Measurements from ENCODE around the gene PRKAR1B. TPM values are rescaled to one million over a fixed set of nuclear protein-coding genes. Genes with fewer than 3 reads are reported as not detected.
"Not testable (repeated sequence)": the region's sequence is repeated elsewhere in the genome, so short reads cannot be mapped to it uniquely, and the experiment has no call there.

The PRKAR1B gene
- total and polyA plus RNA-seq, 7 donors: 1.4 to 4.6 (median 1.9) TPM

DNA sequence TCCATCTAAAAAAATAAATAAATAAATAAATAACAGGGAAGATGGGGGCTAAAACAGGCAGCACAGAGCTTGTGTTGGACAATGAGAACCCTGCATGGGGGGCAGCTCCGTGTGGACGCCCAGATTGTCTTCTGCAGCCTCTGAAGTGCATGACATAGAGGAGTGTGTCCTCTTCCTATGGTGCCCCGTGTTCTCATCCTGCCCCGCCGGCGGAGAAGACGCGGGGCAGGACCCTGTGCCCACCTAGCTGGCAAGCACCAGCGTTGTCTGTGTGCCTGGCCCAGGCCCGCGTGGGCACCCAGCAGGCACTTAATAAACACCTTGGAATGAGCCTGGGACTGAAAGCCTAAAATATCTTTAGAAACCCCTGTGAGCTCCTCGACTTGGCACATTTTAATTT is 89.3 kb downstream of the PRKAR1B start:
- Histone ChIP-seq H3K4me1 (no peaks in the 10 kb centered on the region), H3K9me3 (no peaks in the 10 kb centered on the region), H3K27ac (no peak overlapping the region), H3K27me3 (ENCODE audit: insufficient read depth in 3 of 3, low read length in 2 of 3) (no peaks in the 10 kb centered on the region), H3K4me3 (no peak overlapping the region), H3K36me3 (ENCODE audit: insufficient read depth in 1 of 2, low read depth in 1 of 2) (no peaks in the 10 kb centered on the region)
- TF ChIP-seq, protein P1, sequence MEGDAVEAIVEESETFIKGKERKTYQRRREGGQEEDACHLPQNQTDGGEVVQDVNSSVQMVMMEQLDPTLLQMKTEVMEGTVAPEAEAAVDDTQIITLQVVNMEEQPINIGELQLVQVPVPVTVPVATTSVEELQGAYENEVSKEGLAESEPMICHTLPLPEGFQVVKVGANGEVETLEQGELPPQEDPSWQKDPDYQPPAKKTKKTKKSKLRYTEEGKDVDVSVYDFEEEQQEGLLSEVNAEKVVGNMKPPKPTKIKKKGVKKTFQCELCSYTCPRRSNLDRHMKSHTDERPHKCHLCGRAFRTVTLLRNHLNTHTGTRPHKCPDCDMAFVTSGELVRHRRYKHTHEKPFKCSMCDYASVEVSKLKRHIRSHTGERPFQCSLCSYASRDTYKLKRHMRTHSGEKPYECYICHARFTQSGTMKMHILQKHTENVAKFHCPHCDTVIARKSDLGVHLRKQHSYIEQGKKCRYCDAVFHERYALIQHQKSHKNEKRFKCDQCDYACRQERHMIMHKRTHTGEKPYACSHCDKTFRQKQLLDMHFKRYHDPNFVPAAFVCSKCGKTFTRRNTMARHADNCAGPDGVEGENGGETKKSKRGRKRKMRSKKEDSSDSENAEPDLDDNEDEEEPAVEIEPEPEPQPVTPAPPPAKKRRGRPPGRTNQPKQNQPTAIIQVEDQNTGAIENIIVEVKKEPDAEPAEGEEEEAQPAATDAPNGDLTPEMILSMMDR (IDR thresholded peaks at IDR 0.05): no peak
- ATAC-seq (no peak), DNase-seq (no peak)
- intact Hi-C loops (cut with DNase I): loop anchor here (2.0 to 5.0 kb wide), 2 partner anchors 313 to 316 kb away; no protein-coding TSS in a partner anchor
- 90 to 93% (median 93%) methylated on average over 12 of the region's 12 CpGs for WGBS, 3 donors

GRCh38 chr7:636396-636795 is 90.7 kb downstream of the PRKAR1B start:
- Histone ChIP-seq H3K4me3 (no peak overlapping the region), H3K9me3 (no peaks in the 10 kb centered on the region), H3K27me3 (ENCODE audit: insufficient read depth in 3 of 3, low read length in 2 of 3) (no peaks in the 10 kb centered on the region), H3K36me3 (ENCODE audit: insufficient read depth in 1 of 2, low read depth in 1 of 2) (no peaks in the 10 kb centered on the region), H3K4me1 (no peaks in the 10 kb centered on the region), H3K27ac (no peak overlapping the region)
- DNase-seq: no peak
- TF ChIP-seq, protein P1 (IDR thresholded peaks at IDR 0.05): peak; percentile 54
- WGBS, 3 donors: 83 to 88% (median 85%) methylated on average over 17 of the region's 17 CpGs
- intact Hi-C loops (cut with DNase I): loop anchor here (2.0 to 5.0 kb wide), 2 partner anchors 312 to 314 kb away; no protein-coding TSS in a partner anchor
- peak in 2 of 4 donors; percentile 52 to 68 for ATAC-seq

- H3K27ac ChIP-seq; H3K36me3 ChIP-seq (ENCODE audit: insufficient read depth in 1 of 2, low read depth in 1 of 2); H3K9me3 ChIP-seq; ATAC-seq; DNase-seq; H3K4me3 ChIP-seq; H3K4me1 ChIP-seq; H3K27me3 ChIP-seq (ENCODE audit: insufficient read depth in 3 of 3, low read length in 2 of 3): not testable (repeated sequence)
- 96% methylated on average over 53 to 72 of the region's 81 CpGs for WGBS, 3 donors
- intact Hi-C loops (cut with DNase I): loop anchor here (2.0 to 5.0 kb wide), 2 partner anchors 311 to 314 kb away; no protein-coding TSS in a partner anchor
Observed at GRCh38 chr7:635687-636382, 91.2 kb downstream of the PRKAR1B start.

GRCh38 chr7:635227-635626 is 91.9 kb downstream of the PRKAR1B start:
- H3K4me1 ChIP-seq: no peaks in the 10 kb centered on the region
- DNase-seq (no peak), ATAC-seq (no peak)
- H3K9me3 ChIP-seq: no peaks in the 10 kb centered on the region
- intact Hi-C loops (cut with DNase I): loop anchor here in 1 of 2 donors (5.0 kb wide), 1 partner anchor 313 kb away; no protein-coding TSS in a partner anchor
- TF ChIP-seq, protein P1 (IDR thresholded peaks at IDR 0.05): no peak
- no peaks in the 10 kb centered on the region for H3K27me3 ChIP-seq (ENCODE audit: insufficient read depth in 3 of 3, low read length in 2 of 3)
- WGBS, 3 donors: 81% methylated on average over 12 of the region's 12 CpGs
- no peak overlapping the region for H3K4me3 ChIP-seq
- no peaks in the 10 kb centered on the region for H3K36me3 ChIP-seq (ENCODE audit: insufficient read depth in 1 of 2, low read depth in 1 of 2)
- H3K27ac ChIP-seq: no peak overlapping the region

- H3K4me3 ChIP-seq: no peak overlapping the region
- H3K27ac ChIP-seq: no peak overlapping the region
- no peaks in the 10 kb centered on the region for H3K9me3 ChIP-seq
- DNase-seq: no peak
- intact Hi-C loops (cut with DNase I): no loop called here
- no peaks in the 10 kb centered on the region for H3K27me3 ChIP-seq (ENCODE audit: insufficient read depth in 3 of 3, low read length in 2 of 3)
- TF ChIP-seq, protein P1 (IDR thresholded peaks at IDR 0.05): no peak
- H3K4me1 ChIP-seq: no peaks in the 10 kb centered on the region
- no peaks in the 10 kb centered on the region for H3K36me3 ChIP-seq (ENCODE audit: insufficient read depth in 1 of 2, low read depth in 1 of 2)
- WGBS, 3 donors: 96 to 97% (median 97%) methylated on average over 12 of the region's 12 CpGs
- ATAC-seq: no peak
Observed at GRCh38 chr7:633381-634018, 93.6 kb downstream of the PRKAR1B start.

Measured in psoas muscle (tissue), 8 donors.